CD4-positive, alpha-beta T cell treated with Interleukin-17A for 1 hour (primary cell): Measurements from ENCODE around the gene MYH14.
"Not testable (repeated sequence)": the region's sequence is repeated elsewhere in the genome, so short reads cannot be mapped to it uniquely, and the experiment has no call there.

Experiments
- DNase-seq: peaks from one replicate; pipeline ENCODE4 v3.0.0-alpha.2; 2020

MYH14 gene

DNA sequence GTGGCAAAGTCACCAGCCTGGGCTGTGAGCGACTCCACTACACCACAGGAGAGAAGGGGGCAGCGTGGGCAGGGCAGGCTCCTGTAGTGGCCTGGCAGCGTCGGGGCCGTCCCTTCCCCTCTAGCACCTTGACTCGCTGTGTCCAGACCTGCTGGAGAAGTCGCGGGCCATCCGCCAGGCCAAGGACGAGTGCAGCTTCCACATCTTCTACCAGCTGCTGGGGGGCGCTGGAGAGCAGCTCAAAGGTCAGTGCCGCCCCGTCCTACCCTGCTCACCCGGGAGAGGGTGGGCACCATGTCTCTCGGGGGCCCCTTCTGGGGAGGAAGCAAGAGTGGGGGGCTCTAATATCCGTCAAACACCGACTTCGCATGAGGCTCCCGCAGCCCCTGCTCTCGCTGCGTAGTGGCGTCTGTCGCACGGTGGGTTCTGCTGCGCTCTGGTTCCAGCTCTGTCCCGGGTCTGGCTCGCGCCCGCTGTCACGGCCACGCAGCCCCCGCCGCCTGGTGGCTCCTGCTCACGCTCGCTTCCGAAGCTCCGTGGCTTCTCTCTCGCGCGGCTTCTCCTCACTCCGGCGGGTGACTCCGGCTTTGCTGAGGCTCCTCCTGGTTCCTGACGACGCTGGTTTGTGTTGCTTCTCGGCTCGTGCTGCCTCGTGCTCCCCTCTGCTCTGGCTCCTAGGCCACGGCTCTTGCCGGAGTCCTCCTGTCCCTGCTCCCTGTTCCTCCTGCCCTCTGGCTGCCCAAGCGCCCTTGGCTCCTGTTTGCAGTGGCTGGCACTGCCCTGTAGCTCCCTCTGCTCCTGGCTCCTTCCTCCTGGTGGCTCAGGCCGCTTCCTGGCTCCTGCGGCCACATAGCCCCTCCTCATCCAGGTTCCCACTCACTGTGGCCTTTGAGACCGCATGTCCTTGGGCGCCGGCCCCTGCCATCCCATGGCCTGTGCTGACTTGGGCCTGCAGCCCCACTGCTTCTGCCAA lies 27.2 kb downstream of the MYH14 start:
- DNase-seq = no peak

DNA sequence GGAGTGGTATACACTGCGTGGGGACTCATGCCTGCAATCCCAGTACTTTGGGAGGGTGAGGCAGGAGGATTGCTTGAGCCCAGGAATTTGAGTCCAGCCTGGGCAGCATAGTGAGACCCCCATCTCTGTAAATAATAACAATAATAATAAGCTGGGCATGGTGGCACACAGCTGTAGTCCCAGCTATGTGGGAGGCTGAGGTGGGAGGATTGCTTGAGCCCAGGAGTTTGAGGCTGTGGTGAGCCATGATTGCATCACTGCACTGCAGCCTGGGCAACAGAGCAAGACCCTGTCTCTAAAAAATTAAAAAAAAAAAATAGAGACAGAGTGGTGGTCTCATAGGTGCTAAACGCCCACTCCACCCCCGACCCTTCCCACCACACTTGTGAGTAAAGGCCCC lies 28.0 kb downstream of the MYH14 start:
- not testable (repeated sequence) for DNase-seq

DNA sequence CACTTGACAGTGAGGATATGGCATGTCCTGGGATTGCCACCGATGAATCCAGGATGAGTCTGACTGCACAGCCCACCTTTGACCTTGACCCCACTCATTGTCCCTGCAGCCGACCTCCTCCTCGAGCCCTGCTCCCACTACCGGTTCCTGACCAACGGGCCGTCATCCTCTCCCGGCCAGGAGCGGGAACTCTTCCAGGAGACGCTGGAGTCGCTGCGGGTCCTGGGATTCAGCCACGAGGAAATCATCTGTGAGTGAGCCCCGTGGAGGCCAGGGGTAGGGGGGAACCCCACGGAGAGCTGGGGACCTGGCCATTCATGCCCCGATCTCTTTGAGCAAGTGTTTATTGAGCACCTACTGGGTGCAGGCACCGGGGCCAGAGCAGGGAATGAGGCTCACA lies 28.4 kb downstream of the MYH14 start:
- no peak for DNase-seq

DNA sequence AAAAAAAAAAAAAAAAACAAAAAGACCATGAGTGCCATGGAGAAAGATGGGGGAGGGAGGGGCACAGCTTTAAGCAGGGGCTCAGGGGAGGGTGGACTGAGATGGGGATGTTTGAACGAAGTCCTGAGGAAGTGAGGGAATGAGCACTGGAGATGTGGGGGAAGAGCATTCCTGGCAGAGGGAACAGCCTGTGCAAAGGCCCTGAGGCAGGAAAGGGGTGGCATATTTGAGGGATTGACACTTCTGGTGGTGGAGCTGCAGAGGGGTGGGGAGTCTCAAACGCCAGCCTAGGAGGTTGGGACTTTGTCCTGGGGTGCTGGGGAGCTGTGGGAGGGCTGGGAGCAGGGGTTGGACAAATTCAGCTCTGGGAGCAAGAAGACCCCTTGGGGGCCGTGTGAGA lies 29.2 kb downstream of the MYH14 start:
- no peak for DNase-seq

DNA sequence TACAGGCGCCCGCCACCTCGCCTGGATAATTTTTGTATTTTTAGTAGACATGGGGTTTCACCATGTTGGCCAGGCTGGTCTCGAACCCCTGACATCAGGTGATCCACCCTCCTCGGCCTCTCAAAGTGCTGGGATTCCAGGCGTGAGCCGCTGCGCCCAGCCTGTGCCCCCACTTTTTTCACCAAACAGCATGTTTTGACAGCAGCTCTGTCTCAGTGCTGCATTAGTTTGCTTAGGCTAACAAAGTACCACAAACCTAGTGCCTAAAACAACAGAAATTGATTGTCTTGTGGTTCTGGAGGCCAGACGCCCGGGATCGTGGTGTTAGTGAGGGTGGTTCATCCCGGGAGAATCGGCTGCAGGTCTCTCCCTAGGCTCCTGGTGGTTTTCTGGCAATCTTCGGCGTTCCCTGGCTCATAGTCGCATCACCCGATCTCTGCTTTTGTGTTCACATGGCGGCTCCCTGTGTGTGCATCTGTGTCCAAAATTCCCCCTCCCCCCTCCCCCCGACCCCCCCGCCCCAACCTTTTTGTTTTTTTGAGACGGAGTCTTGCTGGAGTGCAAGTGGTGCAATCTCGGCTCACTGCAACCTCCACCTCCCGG lies 30.0 kb downstream of the MYH14 start:
- DNase-seq = no peak

DNA sequence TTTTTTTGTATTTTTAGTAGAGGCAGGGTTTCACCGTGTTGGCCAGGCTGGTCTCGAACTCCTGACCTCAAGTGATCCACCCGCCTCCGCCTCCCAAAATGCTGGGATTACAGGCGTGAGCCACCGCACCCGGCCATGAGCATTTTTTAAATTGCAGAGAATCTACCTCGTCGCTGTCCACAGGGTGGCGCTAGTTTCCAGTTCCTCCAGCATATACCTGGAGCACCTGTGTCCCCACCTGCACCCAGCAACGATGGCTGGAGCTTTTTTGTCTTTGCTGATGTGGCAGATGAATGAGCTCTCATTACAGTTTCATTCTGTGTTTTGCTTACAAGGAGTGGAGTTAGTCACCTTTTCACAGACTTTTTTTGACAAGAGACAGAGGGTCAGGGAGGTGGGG lies 34.1 kb downstream of the MYH14 start:
- DNase-seq = not testable (repeated sequence)

DNA sequence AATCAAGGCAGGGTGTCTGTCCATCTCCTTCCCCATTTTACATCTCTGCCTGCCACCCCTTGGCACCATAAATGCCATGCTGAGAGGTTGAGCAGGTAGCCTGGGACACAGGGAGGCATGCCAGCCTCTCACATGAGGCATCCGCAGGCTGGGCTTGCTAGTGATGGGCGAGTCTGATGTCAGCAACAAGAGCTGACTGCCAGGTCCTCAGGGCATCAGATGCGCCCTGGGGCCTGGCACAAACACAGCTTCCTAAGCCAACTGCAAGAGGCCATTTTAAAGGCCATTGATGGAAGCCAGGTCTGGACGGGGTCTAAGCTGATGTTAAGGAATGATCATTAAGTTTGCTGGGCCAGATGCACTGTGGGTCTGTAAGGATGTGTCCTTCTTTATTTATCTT lies 34.6 kb downstream of the MYH14 start:
- DNase-seq = no peak

DNA sequence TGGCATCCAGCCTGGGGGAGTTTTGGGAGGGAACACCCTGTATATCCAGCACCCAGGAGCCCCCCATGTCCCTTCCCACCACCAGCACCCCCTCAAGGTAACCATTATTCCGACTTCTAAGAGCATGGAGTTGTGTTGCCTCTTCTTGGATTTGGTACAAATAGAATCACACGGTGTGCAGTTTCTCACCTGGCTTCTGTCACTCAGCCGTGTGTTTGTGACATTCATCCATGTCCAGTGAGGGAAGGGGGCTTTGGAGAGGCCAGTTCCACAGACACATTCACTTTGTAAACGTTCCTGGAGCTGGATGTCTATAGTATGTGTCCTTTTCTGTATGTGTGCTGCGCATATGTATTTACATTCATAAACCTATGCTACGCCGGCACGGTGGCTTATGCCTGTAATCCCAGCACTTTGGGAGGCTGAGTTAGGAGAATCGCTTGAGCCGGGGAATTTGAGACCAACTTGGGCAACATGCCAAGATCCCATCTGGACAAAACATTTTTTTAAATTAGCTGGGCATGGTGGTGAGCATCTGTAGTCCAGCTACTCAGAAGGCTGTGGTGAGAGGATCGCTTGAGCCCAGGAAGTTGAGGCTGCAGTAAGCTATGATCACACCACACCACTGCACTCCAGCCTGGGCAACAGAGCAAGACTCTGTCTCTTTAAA lies 36.6 kb downstream of the MYH14 start:
- no peak for DNase-seq

DNA sequence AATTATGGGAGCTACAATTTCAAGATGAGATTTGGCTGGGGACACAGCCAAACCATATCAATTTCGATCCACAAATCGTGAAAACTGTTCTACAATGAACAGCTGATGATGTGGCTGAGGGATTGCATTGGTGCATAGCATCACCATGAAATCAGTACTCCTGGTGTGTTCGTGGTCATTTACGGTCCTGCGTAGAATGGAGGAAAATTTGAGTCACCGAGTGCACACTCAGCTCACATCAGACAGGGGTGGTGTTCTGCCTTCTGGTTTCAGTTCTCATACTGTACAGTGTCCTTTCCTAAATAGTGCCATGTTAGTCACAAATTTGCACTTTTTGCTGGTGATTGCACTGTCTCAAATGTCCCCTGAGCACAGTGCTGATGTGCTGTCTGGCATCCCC lies 39.2 kb downstream of the MYH14 start:
- DNase-seq = no peak

DNA sequence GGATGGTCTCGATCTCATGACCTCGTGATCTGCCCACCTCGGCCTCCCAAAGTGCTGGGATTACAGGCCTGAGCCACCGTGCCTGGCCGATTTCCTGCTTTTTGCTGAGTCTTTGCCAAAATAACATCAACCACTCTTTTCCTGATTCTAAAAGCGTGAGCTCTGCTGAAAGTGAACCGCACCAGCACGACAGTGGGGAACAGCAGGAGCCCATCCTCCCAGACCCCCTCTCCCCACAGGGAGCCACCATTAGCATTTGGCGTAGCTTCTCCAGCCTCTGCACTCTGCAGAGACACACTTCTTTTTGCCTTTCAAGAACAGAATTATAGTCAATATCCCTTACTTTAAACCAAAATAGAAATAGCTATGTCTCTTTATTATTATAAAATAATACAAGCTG lies 41.3 kb downstream of the MYH14 start:
- no peak for DNase-seq

DNA sequence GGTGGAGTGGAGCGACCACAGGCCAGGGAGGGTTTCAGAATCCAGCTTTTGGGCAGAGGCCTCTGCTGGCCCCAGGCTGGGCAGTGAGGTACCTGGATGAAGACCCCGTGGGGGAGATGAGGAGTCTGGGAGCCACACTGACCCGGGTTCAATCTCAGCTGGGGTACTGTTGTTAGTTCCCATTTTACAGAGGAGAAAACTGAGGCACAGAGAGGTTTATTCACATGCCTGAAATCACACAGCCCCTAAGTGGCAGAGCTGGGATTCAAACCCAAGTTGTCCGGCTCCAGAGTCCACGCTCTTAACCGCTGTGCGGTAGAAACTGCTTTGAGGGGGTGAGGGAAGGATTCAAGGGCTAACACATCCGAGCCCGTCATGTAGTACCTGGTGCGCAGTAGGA lies 45.0 kb downstream of the MYH14 start:
- no peak for DNase-seq

DNA sequence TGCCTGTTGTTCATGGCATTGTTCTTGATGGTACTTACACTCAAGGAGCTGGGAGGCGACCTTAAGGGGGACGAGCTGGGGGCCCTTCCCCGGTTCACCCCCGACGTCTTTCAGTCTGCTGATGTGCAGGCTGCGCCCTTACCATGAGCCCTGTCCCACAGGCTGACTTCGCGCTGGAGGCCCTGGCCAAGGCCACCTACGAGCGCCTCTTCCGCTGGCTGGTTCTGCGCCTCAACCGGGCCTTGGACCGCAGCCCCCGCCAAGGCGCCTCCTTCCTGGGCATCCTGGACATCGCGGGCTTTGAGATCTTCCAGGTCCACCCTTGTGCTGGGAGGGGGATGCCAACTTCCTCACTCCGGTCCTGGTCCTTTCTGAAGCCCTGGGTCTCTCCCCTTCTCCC lies 45.4 kb downstream of the MYH14 start:
- no peak for DNase-seq

DNA sequence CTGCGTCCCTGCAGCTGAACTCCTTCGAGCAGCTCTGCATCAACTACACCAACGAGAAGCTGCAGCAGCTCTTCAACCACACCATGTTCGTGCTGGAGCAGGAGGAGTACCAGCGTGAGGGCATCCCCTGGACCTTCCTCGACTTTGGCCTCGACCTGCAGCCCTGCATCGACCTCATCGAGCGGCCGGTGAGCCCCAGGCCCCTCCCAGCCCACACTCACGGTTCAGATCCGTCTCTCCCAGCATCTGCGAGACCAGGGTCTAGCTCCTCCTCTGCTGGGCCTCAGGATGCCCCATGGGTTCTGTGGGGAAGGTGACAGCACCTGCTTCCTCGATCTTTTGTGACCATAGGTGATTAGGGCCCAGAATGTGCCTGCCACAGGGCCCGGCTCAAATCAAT lies 46.2 kb downstream of the MYH14 start:
- no peak for DNase-seq

DNA sequence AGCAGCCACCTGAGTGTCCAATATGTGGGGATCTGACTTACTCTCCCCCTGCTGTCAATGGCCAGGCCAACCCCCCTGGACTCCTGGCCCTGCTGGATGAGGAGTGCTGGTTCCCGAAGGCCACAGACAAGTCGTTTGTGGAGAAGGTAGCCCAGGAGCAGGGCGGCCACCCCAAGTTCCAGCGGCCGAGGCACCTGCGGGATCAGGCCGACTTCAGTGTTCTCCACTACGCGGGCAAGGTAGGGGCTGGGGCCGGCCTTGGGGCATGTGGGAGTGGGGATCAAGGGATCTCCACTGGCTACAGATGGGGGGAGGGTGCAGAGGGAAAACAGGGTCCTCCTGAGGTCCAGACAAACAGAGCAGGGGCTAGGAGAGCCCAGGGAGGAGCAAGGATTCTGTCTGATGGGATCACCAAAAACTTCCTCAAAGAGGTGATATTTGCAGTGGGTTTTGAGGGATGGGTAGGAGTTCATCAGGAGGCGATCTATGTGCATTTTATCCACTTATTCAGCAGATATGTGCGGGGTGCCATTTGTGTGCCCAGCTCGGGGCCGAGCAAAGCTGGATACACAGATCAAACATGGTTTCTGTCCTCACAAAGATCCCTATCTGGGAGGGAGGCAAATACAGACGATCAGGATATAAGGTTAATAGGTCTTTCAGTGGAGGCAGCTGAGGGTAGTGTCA lies 47.2 kb downstream of the MYH14 start:
- DNase-seq = no peak

DNA sequence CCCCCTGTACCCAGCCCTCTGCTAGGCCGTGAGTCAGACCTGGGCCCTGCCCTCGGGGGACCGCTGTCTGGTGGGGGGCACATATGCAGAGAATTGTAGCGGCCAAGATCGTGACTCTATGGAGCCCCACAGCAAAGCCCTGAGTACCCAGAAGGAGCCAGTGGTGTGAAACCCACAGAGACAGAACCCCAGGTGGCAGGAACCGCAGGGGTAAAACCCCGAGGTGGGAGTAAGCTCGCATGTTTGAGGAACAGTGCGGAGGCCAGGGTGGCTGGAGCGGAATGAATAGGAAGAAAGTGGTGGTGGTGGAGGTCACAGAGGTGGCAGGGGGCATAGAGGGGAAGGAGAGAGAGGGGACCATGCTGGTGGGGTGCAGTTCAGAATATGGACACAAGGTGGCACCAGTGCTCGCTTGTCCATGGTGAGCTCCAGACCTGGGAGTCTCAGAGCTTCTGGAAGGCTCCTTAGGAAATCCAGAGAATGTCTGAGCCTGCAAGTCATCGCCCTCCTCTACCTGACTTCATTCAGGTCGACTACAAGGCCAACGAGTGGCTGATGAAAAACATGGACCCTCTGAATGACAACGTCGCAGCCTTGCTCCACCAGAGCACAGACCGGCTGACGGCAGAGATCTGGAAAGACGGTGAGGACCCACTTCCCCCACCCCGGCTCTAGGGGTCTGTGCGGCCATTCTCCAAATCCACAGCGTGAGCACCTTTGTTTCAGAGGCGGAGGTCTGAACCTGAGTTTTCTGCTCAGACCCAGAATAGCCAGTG lies 48.9 kb downstream of the MYH14 start:
- DNase-seq = peak; percentile 7

DNA sequence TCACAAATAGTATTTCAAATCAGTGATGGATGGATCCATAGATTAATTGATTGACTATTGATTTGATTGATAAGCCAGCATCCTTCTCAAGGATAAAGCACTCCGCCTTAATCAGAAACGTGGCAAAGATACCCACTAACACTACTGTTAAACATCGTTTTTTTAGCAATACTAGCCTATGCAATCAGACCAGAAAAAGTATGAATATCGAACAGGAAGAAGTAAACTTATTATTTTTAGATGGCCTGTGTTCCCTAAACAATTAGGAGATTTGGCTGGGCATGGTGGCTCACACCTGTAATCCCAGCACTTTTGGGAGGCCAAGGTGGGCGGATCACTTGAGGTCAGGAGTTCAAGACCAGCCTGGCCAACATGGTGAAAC lies 49.5 kb downstream of the MYH14 start:
- no peak for DNase-seq

DNA sequence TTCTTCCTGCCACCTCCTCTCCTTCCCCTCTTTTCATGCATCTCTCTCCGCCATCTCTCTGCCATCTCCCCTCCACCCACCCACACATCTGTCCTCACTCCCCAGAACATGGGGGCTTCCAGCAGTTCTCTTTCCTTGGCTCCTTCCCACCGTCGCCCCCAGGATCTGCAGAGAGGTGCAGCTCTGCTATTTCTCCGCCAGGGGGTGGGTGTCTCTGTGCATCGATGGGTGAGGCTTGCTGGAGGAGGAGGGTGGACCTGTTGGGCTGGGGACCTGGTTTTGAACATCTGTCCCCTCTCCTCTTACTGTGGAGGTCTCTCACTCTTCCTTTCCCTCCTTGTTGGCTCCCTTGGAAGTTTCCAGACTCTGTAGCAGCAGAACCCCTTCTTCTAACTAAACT lies 51.7 kb downstream of the MYH14 start:
- DNase-seq = no peak

DNA sequence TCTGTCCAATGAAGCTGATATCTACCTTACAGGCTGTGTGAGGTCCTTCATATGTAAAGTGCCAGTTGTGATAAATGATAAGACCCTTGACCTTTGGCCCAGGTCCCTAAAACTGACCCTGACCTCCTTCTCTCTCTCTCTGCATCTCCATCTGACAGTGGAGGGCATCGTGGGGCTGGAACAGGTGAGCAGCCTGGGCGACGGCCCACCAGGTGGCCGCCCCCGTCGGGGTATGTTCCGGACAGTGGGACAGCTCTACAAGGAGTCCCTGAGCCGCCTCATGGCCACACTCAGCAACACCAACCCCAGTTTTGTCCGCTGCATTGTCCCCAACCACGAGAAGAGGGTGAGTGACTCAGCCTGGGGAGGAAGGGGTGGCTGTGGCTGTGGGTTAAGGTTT lies 53.7 kb downstream of the MYH14 start:
- DNase-seq = no peak

DNA sequence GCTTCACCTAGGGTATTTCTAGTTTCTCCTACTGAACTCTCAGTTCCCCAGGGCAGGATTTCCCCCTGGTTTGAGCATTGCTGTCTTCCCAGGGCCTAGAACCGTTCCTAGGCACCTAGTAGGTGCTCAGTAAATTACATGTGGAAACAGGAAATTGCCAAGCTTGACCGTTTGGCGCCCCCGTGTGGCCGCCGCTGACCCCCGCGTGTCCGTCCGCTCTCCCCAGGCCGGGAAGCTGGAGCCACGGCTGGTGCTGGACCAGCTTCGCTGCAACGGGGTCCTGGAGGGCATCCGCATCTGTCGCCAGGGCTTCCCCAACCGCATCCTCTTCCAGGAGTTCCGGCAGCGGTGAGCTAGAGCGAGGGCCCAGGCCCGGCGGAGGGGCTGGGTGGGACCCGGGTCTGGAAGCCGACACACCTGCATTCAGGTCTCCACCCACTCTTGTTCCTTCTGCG lies 55.5 kb downstream of the MYH14 start:
- DNase-seq = no peak

DNA sequence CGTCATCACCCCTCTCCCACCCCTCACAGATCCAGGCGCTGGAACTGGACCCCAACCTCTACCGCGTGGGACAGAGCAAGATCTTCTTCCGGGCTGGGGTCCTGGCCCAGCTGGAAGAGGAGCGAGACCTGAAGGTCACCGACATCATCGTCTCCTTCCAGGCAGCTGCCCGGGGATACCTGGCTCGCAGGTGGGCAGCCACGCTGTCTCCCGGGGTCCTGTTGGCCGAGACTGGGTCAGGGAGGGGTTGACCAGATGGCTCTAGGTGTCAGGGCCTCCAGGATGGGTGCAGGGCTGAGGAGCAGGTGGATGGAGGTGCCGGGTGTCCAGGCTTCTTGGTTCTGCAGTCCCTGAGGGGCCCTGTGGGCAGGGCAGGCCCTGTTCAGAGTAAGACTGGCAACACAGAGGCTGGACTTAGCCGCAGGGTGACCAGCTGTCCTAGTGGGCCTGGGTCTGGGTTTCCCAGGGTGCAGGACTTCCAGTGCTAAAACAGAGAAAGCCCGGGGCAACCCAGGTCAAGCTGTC lies 58.1 kb downstream of the MYH14 start:
- DNase-seq = no peak

DNA sequence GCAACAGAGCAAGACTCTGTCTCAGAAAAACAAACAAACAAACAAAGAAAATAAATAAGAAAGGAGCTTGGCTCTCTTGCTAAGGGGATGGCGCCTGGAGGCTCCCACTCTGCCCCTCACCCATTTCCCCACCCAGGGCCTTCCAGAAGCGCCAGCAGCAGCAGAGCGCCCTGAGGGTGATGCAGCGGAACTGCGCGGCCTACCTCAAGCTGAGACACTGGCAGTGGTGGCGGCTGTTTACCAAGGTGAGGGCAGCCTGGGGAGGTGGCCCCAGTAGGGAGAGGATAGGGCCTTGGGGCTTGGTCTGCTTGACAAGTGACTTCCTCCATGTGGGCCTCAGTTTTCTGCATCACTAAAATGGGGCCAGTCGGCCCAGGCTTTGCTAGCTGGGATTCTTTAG lies 59.8 kb downstream of the MYH14 start:
- no peak for DNase-seq

DNA sequence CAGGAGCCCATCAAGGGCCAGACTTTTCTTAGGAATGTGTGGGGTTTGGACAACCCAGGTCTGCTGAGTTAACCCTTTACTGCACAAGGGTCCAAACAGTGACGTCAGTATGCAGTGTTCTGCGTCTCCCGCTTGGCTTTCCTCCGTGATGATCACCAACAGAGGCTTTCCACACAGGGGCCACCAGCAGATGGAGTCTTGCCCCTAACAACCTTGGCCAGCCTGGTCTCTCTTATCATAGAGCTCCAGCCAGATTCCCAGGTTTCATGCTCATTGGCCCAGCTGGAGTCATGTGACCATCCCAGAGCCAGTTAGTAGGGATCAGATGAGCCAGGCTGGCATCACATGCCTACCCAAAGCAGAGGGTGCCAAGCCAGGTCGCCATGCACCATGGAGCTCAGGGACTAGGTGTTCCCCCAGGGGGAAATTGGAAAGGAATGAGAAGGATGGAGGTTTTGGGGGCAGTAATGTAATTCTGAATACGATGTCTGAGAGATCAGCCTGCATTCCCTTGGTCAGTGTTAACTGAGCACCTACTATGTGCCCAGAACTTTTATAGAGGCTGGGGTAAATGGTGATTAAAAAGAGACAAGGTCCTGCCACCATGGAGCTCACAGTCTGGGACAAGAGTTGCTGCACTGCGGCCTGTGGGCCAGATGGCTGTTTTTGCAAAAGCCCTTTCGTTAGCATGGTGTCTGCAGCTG lies 61.2 kb downstream of the MYH14 start:
- DNase-seq = no peak
